B cell (primary cell): Measurements from ENCODE around the gene FAM13B. TPM values are rescaled to one million over a fixed set of nuclear protein-coding genes. Genes with fewer than 3 reads are reported as not detected.

Experiments used
- ATAC-seq: fragments of 200-7000 bp; cut with Tn5 transposase; one replicate; pipeline ENCODE4 v1.10.0; 2021; ENCODE audit warnings: low read depth, mild to moderate bottlenecking, moderate number of reproducible peaks, moderate library complexity
- CTCF ChIA-PET: fragments of 350-600 bp; sonication (Branson Sonifier 250); formaldehyde crosslinking; loops from one replicate; lab custom pipeline; 2021; ENCODE audit warnings: antibody characterized with exemption, inconsistent platforms; lab: Charles Lee
- POLR2A ChIA-PET: fragments of 350-600 bp; sonication (Branson Sonifier 250); formaldehyde crosslinking; loops from one replicate; lab custom pipeline; 2021; ENCODE audit warnings: antibody characterized with exemption; lab: Charles Lee
- DNase-seq: peaks from one replicate; pipeline ENCODE4 v3.0.0; 2013
- H2AFZ ChIP-seq: 2 replicates; pipeline ENCODE4 v1.6.1; 2012; ENCODE audit warnings: mild to moderate bottlenecking, low read depth, low read length; ENCODE audit not compliant: insufficient read depth, poor library complexity, severe bottlenecking
- H3K27ac ChIP-seq, 2 donors: 1 replicate in 1 of 2; 2 replicates in 1 of 2; pipeline ENCODE4 v1.5.1; 2012 to 2013; ENCODE audit warnings: low read length in 2 of 2, mild to moderate bottlenecking in 2 of 2, moderate library complexity in 1 of 2
- H3K27me3 ChIP-seq, 4 experiments: fragments of 200-600 bp in 1 of 4; sonication (generic) in 1 of 4; replicated peaks in 1 of 4; 1 replicate in 2 of 4; 2 replicates in 2 of 4; pipeline versions ENCODE4 v1.6.1 to v1.7.0; 2013 to 2016; ENCODE audit warnings: low read length in 3 of 4, mild to moderate bottlenecking in 2 of 4, mixed read lengths in 1 of 4, moderate library complexity in 1 of 4; ENCODE audit not compliant: insufficient read depth in 4 of 4, control insufficient read depth in 3 of 4; ENCODE audit errors: control extremely low read depth in 1 of 4
- H3K36me3 ChIP-seq, 2 experiments: replicated peaks in 1 of 2; 1 replicate in 1 of 2; 2 replicates in 1 of 2; pipeline versions ENCODE4 v1.6.1 to v1.7.1; 2013; ENCODE audit warnings: low read length in 1 of 2; ENCODE audit not compliant: insufficient read depth in 2 of 2, control insufficient read depth in 1 of 2; ENCODE audit errors: control extremely low read depth in 1 of 2, extremely low read depth in 1 of 2
- H3K4me1 ChIP-seq, 2 donors: fragments of 200-600 bp in 1 of 2; sonication (generic) in 1 of 2; 1 replicate in 1 of 2; 2 replicates in 1 of 2; pipeline versions ENCODE4 v1.5.1 to v1.6.1; 2013 to 2017; ENCODE audit warnings: low read length in 2 of 2; ENCODE audit not compliant: control insufficient read depth in 2 of 2, insufficient read depth in 2 of 2
- H3K4me2 ChIP-seq: replicated peaks from 2 replicates; pipeline ENCODE3; 2012; ENCODE audit warnings: mild to moderate bottlenecking, low read depth, low read length; ENCODE audit not compliant: poor library complexity, severe bottlenecking
- H3K4me3 ChIP-seq, 5 experiments: fragments of 200-600 bp in 1 of 5; sonication (generic) in 1 of 5; 1 replicate in 3 of 5; 2 replicates in 2 of 5; pipeline versions ENCODE4 v1.5.1 to v1.7.0; 2011 to 2016; ENCODE audit warnings: low read length in 4 of 5, mild to moderate bottlenecking in 4 of 5, low read depth in 2 of 5, control low read depth in 1 of 5, moderate library complexity in 1 of 5; ENCODE audit not compliant: insufficient read depth in 1 of 5; ENCODE audit errors: control extremely low read depth in 1 of 5, extremely low read depth in 1 of 5
- H3K79me2 ChIP-seq: fragments of 200-600 bp; sonication (generic); one replicate; pipeline ENCODE4 v1.6.0; 2016; ENCODE audit warnings: low read length; ENCODE audit not compliant: control insufficient read depth, insufficient read depth
- H3K9ac ChIP-seq: fragments of 200-600 bp; sonication (generic); 2 replicates; pipeline ENCODE4 v1.6.1; 2017; ENCODE audit warnings: mild to moderate bottlenecking, low read length, moderate library complexity
- H3K9me3 ChIP-seq, 3 donors: one replicate each; pipeline versions ENCODE4 v1.6.1 to v1.7.1; 2013; ENCODE audit warnings: low read length in 2 of 3; ENCODE audit not compliant: control insufficient read depth in 2 of 3, insufficient read depth in 1 of 3; ENCODE audit errors: control extremely low read depth in 1 of 3
- H4K20me1 ChIP-seq: 2 replicates; pipeline ENCODE4 v1.6.0; 2012; ENCODE audit warnings: mild to moderate bottlenecking, low read length; ENCODE audit not compliant: insufficient read depth, control insufficient read depth, poor library complexity, severe bottlenecking
- H3K27ac Mint-ChIP-seq: one replicate; pipeline ENCODE4 v1.8.0; 2021; ENCODE audit warnings: mixed read lengths
- H3K27me3 Mint-ChIP-seq: one replicate; pipeline ENCODE4 v1.8.0; 2021; ENCODE audit warnings: mixed read lengths
- H3K4me1 Mint-ChIP-seq: one replicate; pipeline ENCODE4 v1.8.0; 2021; ENCODE audit warnings: mixed read lengths
- H3K4me3 Mint-ChIP-seq: one replicate; pipeline ENCODE4 v1.8.0; 2021; ENCODE audit warnings: mixed read lengths
- H3K9me3 Mint-ChIP-seq: one replicate; pipeline ENCODE4 v1.8.0; 2022; ENCODE audit warnings: mixed read lengths; ENCODE audit not compliant: insufficient read depth
- EZH2 ChIP-seq: IDR thresholded peaks from 2 replicates; pipeline ENCODE4 v1.6.1; 2012; ENCODE audit warnings: borderline replicate concordance, low read depth, mild to moderate bottlenecking, moderate library complexity, low read length; ENCODE audit not compliant: insufficient read depth, poor library complexity, severe bottlenecking
- WGBS: methylation state at CpG from one replicate; pipeline ENCODE4 v1.1.5; 2013; ENCODE audit warnings: missing lambda C conversion rate; ENCODE audit not compliant: insufficient coverage; 5-methylcytosine and 5-hydroxymethylcytosine counted together
- intact Hi-C: fragments of 100-400 bp; cut with micrococcal nuclease; formaldehyde crosslinking; loops from one replicate; pipeline ENCODE4 v1.10.0; 2022
- polyA plus RNA-seq: library from polyadenylated mRNA; depleted of rRNA; stranded (reverse); fragments of >200 nt; gene quantifications from 2 replicates; pipeline ENCODE4 v1.2.3, GENCODE V29; 2012
- total RNA-seq, 2 donors: library from RNA; stranded (reverse); fragments of 120-200 nt in 1 of 2; gene quantifications; 1 replicate in 1 of 2; 2 replicates in 1 of 2; pipeline versions ENCODE4 v1.2.3 to v1.2.4, GENCODE V29; 2013 to 2022
- TF ChIP-seq, protein P1 (sequence below): fragments of 200-600 bp; IDR thresholded peaks from one replicate; pipeline ENCODE4 v1.8.0; 2022; ENCODE audit warnings: antibody characterized with exemption, mild to moderate bottlenecking

FAM13B gene
- total and polyA plus RNA-seq, 2 donors (not counting 1 experiment from before 2014, with no cell fraction given): 17.3 to 118 TPM

GRCh38 chr5:137959488-137959887 is 73.4 kb downstream of the FAM13B start:
- H2AFZ ChIP-seq: no peak overlapping the region
- ATAC-seq: no peak
- ChIA-PET POLR2A (no interaction called here), CTCF (interaction anchor here (1.7 kb wide), 1 partner anchor 181 kb away, joined by 4 read pairs; no protein-coding TSS in a partner anchor)
- DNase-seq: no peak
- H3K27me3 ChIP-seq: no peaks in the 10 kb centered on the region
- no peaks in the 10 kb centered on the region for H3K27me3 Mint-ChIP-seq
- H3K9ac ChIP-seq: no peak overlapping the region
- no peak overlapping the region for H3K4me3 ChIP-seq
- WGBS: no CpG with 5 or more reads among the region's 4 CpGs
- no peak overlapping the region for H3K4me2 ChIP-seq
- no peak overlapping the region for H3K27ac Mint-ChIP-seq
- no peaks in the 10 kb centered on the region for H3K9me3 Mint-ChIP-seq
- TF ChIP-seq, protein P1, sequence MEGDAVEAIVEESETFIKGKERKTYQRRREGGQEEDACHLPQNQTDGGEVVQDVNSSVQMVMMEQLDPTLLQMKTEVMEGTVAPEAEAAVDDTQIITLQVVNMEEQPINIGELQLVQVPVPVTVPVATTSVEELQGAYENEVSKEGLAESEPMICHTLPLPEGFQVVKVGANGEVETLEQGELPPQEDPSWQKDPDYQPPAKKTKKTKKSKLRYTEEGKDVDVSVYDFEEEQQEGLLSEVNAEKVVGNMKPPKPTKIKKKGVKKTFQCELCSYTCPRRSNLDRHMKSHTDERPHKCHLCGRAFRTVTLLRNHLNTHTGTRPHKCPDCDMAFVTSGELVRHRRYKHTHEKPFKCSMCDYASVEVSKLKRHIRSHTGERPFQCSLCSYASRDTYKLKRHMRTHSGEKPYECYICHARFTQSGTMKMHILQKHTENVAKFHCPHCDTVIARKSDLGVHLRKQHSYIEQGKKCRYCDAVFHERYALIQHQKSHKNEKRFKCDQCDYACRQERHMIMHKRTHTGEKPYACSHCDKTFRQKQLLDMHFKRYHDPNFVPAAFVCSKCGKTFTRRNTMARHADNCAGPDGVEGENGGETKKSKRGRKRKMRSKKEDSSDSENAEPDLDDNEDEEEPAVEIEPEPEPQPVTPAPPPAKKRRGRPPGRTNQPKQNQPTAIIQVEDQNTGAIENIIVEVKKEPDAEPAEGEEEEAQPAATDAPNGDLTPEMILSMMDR: no peak
- no peak for TF ChIP-seq EZH2
- H3K4me3 Mint-ChIP-seq: no peak overlapping the region
- no peak overlapping the region for H3K27ac ChIP-seq
- no peaks in the 10 kb centered on the region for H3K4me1 Mint-ChIP-seq
- no peaks in the 10 kb centered on the region for H3K9me3 ChIP-seq
- no peaks in the 10 kb centered on the region for H3K4me1 ChIP-seq
- H3K36me3 ChIP-seq: peaks cover 17 to 81% of the 10 kb centered on the region in 2 experiments
- intact Hi-C loops: no loop called here
- H3K79me2 ChIP-seq: peaks cover 15% of the 10 kb centered on the region
- peaks cover 6% of the 10 kb centered on the region for H4K20me1 ChIP-seq

GRCh38 chr5:137957948-137958347 is 74.9 kb downstream of the FAM13B start:
- Mint-ChIP-seq H3K27me3 (no peaks in the 10 kb centered on the region), H3K4me3 (no peak overlapping the region), H3K9me3 (no peaks in the 10 kb centered on the region), H3K4me1 (no peaks in the 10 kb centered on the region), H3K27ac (no peak overlapping the region)
- H3K9me3 ChIP-seq: no peaks in the 10 kb centered on the region
- ChIA-PET POLR2A (no interaction called here), CTCF (no interaction called here)
- H3K27ac ChIP-seq: no peak overlapping the region
- H3K27me3 ChIP-seq: no peaks in the 10 kb centered on the region
- H3K9ac ChIP-seq: no peak overlapping the region
- intact Hi-C loops: no loop called here
- DNase-seq (no peak), ATAC-seq (no peak)
- H3K79me2 ChIP-seq: peaks cover 3% of the 10 kb centered on the region
- H3K36me3 ChIP-seq: peaks cover 15 to 85% of the 10 kb centered on the region in 2 experiments
- no peaks in the 10 kb centered on the region for H4K20me1 ChIP-seq
- H3K4me3 ChIP-seq: no peak overlapping the region
- H3K4me2 ChIP-seq: no peak overlapping the region
- H3K4me1 ChIP-seq: no peaks in the 10 kb centered on the region
- no peak for TF ChIP-seq EZH2
- TF ChIP-seq, protein P1: no peak
- 86% methylated on average over 1 of the region's 1 CpG for WGBS
- H2AFZ ChIP-seq: no peak overlapping the region
